Measurements from ENCODE around the gene KCNH2.

DNA sequence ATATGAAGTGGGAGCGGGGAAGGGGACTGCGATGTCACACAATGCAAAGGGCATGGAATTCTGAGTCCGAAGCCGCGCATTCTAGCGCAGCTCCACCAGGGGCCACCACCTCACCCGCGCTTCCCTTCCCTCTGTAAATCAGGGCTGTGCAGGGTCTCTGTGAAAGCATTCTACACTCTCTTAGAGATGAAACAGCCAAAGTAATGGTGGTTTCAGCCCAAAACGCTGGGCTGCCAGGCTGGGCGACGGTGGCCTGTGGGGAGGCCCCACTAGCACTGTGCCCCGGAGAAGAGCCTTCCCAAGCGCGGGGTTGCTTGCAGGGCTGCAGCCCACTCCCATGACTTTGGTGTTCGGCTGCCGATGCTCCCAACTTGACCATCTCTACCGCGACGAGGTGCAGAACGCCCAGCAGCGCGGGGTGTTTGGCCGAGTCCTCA, 34.8 kb upstream of the KCNH2 start:
- TF ChIP-seq CTCF (IDR thresholded peaks at IDR 0.05; ENCODE audit: insufficient read depth, low read length, poor library complexity, severe bottlenecking): no peak
- no peak for TF ChIP-seq EZH2phosphoT487 (conservative IDR thresholded peaks at IDR 0.05; ENCODE audit: low read length)

All from SU-DHL-6 (cell line).